GM18526 (cell line): Measurements from ENCODE around the gene KLK7.

Experiments used
- POLR2A ChIP-seq: IDR thresholded peaks from 3 replicates; pipeline ENCODE4 v1.6.1; 2011; ENCODE audit not compliant: insufficient read length; ENCODE audit errors: extremely low read depth

KLK7 gene

DNA sequence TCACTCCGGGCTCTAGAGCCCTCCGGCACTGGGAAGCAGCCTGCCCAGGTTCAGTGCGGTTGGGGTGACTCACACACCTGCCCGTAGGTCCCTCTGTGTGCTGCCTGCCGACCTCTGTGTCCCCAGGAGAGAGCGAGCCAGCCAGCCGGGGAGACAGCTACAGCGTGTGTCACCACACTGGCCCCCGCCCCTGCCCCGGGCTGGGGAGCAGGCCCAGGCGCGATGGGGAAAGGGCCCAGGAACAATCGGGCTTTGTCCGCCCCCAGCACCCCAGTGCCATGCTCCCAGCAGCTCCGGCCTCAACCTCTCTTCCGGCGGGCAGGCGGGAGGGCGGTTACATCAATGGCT lies 14.3 kb downstream of the KLK7 start, which contains the start of gene KLK6:
Gene KLK6, minus strand, starts transcription at position 179 of the 348 bp plus-strand sequence. CDS start 1,487 bp downstream, outside the sequence.
- no peak for TF ChIP-seq POLR2A

DNA sequence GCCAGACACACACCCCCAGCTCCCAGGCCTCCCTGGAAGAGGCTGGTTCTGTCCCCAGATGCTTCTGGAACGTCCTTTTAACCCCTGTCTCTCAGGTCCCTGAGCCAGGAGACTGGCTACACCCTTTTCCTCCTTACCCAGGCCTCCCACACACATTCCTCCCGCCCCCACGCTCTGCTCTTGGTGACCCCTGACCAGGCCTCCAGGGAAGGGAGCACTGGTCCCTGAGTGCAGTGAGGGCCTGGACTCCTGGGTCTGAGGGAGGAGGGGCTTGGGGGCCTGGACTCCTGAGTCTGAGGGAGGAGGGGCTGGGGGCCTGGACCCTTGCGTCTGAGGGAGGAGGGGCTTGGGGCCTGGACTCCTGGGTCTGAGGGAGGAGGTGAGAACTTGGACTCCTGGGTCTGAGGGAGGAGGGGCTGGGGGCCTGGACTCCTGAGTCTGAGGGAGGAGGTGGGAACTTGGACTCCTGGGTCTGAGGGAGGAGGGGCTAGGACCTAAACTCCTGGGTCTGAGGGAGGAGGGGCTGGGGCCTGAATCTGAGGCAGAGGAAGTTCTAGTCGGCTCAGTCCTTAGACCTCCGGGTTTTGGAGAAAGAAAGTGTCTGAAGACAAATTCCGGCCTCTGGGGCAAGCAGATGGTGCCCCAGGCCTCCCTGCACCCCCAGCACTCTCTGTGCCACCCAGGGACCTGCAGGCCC lies 14.9 kb downstream of the KLK7 start:
- TF ChIP-seq POLR2A: no peak

DNA sequence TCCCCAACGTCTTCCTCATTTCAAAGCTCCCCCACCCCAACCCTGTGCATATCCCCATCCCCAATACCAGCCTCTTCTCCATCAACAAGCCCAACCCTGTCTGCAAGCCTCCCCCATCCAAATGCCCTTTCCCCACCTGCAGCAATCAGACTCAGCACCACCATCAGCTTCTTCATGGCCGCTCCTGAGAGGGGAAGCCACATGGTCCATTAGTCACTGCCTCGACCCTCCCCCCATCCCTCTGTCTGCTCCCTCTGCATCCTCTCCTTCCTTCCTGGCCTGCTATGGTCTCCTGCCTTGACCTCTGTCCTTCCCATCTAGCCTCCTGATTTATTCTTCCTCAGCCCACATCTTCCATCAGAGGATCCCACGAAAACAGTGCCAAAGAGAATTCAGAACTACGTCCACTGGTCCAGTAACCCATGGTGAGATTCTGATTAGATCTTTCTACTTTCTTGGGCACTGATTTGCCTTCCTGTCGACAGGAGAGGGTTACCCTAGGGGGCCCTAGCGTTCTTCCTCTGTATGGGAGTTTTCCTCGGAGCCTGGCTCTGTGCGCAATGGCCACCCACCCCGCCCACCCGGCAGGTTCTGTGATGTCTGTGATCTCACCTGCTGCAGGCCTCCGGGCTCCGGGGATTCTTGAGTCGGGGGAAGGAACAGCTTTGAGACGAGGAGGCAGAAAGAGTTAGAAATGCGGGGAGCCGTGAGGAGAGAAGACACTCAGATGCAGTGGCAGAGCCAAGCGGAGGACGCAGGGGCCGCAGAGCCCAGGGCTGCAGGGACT lies 15.6 kb downstream of the KLK7 start:
- no peak for TF ChIP-seq POLR2A

- TF ChIP-seq POLR2A: no peak
Observed at GRCh38 chr19:50964266-50964665, 19.5 kb downstream of the KLK7 start.

GRCh38 chr19:50963381-50963780 lies 20.3 kb downstream of the KLK7 start:
- TF ChIP-seq POLR2A: no peak

DNA sequence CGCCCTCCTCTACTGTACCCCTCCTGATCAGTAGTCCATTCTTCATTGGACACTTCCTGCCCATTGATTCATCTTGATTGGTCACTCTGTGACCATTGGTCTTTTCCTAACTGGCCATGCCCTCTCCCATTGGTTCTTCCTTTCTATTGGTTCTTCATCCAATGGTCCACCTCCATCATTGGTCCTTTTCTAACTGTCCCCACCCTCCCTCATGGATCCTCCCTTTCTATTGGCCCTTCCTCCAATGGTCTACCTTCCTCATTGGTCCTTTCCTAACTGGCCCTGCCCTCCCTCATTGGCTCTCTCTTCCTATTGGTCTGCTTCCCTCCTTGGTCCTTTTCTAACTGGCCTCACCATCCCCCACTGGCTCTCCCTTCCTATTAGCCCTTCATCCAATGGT lies 21.5 kb downstream of the KLK7 start:
- TF ChIP-seq POLR2A: no peak

DNA sequence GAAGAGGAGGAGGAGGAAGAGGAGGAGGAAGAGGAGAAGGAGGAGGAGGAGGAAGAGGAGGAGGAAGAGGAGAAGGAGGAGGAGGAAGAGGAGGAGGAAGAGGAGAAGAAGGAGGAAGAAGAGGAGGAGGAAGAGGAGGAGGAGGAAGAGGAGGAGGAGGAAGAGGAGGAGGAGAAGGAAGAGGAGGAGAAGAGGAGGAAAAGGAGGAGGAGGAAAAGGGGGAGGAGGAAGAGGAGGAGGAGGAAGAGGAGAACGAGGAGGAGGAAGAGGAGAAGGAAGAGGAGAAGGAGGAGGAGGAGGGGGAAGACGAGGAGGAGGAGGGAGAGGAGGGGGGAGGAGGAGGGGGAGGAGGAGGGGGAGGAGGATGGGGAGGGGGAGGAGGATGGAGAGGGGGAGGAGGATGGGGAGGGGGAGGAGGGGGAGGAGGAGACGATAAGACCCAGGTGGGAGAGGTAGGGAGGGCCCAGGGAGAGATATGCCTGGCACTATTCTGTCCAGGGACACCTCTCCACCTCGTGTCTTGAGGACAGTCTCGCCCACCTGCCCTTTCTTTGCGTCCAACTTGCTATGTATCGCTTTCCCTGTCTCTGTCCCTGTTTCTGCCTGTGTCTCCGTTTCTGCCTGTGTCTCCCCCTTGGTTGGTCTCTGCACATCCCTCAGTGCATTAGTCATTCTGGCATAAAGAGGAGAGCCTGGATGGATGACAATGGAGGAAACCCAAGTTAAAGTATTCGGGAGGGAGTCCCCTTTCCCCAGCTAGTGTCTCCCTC lies 23.8 kb downstream of the KLK7 start:
- no peak for TF ChIP-seq POLR2A

- no peak for TF ChIP-seq POLR2A
Observed at GRCh38 chr19:50957587-50957986, 26.1 kb downstream of the KLK7 start.

DNA sequence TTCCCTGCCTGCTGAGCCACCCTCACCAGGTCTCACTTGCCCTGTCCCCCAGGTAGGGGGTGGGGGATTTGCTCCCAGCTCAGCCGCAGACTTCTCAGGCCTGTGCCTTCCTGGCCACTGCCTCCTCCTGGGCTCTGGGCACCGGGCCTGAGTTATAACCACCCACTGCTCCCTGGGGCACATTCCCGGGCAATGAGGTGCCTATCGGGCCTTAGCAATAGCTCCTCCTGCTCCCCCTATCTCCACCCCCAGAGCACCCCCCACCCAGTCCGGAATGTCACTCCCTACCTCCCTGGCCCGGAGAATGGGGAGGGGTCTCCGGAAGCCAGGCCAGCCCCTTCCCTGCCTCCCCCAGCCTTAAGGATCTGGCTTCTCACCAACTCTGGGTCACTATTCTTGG lies 30.8 kb downstream of the KLK7 start, which contains the start of gene KLK5:
Gene KLK5, minus strand, starts transcription at position 129 of the 400 bp plus-strand sequence. CDS start 381 bp downstream, outside the sequence.
- no peak for TF ChIP-seq POLR2A

GRCh38 chr19:50949861-50950260 lies 33.9 kb downstream of the KLK7 start:
- TF ChIP-seq POLR2A: no peak

GRCh38 chr19:50947123-50947522 lies 36.6 kb downstream of the KLK7 start:
- TF ChIP-seq POLR2A: no peak

- TF ChIP-seq POLR2A: no peak
Observed at GRCh38 chr19:50944795-50945194, 38.9 kb downstream of the KLK7 start.

DNA sequence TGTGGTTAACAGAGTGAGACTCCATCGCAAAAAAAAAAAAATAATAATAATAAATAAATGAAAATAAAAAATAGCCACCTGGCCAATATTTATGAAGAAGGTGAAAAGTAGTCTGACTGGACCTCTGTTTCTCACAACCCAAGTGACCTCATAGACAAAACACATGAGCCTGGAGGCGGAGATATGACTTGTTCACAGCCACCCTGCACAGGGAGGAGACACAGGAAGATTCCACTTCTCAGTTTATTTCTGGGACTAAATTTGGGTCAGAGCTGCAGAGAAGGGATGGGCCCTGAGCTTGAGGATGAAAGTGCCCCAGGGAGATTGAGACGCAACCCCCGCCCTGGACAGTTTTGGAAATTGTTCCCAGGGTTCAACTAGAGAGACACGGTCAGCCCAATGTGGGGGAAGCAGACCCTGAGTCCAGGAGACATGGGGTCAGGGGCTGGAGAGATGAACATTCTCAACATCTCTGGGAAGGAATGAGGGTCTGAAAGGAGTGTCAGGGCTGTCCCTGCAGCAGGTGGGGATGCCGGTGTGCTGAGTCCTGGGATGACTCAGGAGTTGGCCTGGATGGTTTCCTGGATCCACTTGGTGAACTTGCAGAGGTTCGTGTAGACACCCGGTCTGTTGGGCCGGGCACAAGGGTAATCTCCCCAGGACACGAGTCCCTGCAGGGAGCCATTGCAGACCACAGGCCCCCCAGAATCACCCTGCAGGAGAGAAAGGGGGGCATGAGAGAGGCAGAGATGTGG lies 40.5 kb downstream of the KLK7 start:
- no peak for TF ChIP-seq POLR2A

- TF ChIP-seq POLR2A: no peak
Observed at GRCh38 chr19:50939596-50939995, 44.1 kb downstream of the KLK7 start.

DNA sequence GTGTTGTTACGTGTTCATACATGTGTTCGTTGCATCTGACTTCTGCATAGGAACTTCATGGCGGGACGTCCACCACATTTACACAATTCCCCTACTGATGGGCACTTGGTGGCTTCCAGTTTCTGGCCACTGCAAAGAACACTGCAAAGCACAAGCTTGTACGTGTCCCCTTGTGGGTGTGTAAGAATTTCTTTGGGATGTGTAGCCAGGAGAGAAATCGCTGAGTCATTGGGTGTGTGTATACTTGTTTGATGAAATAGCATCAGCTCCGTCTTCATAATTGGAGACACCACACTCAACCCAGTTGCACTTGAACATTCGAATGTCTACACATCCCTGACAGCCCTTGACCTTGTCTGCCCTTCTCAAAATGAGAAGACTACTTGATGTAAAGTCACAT lies 50.1 kb downstream of the KLK7 start:
- no peak for TF ChIP-seq POLR2A

DNA sequence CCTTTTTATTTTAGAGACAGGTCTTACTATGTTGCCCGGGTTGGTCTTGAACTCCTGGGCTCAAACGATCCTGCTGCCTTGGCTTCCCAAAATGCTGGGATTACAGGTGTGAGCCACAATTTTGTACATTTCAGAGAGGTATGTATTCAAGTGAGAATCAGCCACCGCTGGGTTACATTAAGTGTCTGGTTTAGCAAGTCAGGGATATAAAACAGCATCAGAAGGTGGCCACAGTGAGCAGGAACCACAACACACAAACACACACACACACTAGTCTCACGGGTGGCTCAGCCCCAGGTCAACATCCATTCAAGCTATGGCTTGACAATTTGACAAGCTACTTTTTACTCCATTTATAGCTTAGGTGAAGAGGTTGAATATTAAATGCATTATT lies 51.0 kb downstream of the KLK7 start:
- TF ChIP-seq POLR2A: no peak
